ENCODE data around the gene XPNPEP1.

DNA sequence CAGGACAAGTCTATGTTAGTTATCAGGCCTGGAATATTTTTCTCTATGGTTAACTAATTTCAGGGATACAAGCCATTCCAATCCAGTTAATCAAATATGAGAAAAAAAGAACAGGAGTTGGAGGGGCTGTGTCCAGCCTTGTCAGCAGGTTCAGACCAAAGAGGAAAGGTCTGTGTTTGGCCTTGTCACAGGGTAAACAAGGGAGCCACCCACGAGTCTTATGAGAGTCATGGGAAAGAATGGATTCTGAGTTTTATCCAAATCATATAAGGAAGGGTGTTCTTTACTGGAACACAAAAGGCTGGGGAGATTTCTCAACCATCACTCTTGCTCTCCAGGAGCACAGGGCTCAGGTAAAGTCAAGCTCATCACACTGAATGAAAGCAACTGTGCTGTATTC, 99.1 kb downstream of the XPNPEP1 start:
- TF ChIP-seq, protein P1, sequence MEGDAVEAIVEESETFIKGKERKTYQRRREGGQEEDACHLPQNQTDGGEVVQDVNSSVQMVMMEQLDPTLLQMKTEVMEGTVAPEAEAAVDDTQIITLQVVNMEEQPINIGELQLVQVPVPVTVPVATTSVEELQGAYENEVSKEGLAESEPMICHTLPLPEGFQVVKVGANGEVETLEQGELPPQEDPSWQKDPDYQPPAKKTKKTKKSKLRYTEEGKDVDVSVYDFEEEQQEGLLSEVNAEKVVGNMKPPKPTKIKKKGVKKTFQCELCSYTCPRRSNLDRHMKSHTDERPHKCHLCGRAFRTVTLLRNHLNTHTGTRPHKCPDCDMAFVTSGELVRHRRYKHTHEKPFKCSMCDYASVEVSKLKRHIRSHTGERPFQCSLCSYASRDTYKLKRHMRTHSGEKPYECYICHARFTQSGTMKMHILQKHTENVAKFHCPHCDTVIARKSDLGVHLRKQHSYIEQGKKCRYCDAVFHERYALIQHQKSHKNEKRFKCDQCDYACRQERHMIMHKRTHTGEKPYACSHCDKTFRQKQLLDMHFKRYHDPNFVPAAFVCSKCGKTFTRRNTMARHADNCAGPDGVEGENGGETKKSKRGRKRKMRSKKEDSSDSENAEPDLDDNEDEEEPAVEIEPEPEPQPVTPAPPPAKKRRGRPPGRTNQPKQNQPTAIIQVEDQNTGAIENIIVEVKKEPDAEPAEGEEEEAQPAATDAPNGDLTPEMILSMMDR (IDR thresholded peaks at IDR 0.05) = no peak
- no peak for TF ChIP-seq POLR2AphosphoS5 (IDR thresholded peaks at IDR 0.05)
- no peak for TF ChIP-seq POLR2A (IDR thresholded peaks at IDR 0.05)
- no peak for TF ChIP-seq EP300 (IDR thresholded peaks at IDR 0.05; ENCODE audit: low read depth)

All from transverse colon (tissue), 4 donors.